ENCODE results near the gene KLHL29.

- no peak for TF ChIP-seq CHD2 (IDR thresholded peaks at IDR 0.05; ENCODE audit: low read length, partially characterized antibody)
- no peak for TF ChIP-seq CTCF (IDR thresholded peaks at IDR 0.05)
- no peak for TF ChIP-seq USF1 (IDR thresholded peaks at IDR 0.05; ENCODE audit: borderline replicate concordance, low read depth)
- TF ChIP-seq ZBTB33 (IDR thresholded peaks at IDR 0.05; ENCODE audit: borderline replicate concordance, low read depth), result no peak
- no peak for TF ChIP-seq RAD21 (IDR thresholded peaks at IDR 0.05; ENCODE audit: low read length)
- no peak for TF ChIP-seq RFX5 (IDR thresholded peaks at IDR 0.05; ENCODE audit: low read length)
- no peak for TF ChIP-seq GATA2 (CRISPR knock-in tag; IDR thresholded peaks at IDR 0.05)
- no peak for TF ChIP-seq EZH2phosphoT487 (IDR thresholded peaks at IDR 0.05; ENCODE audit: borderline replicate concordance, low read depth)
These were observed 117.1 kb downstream of the KLHL29 start for GRCh38 chr2:23502096-23502495.

All from SK-N-SH (cell line).